ENCODE measurements around the gene CNPY1. TPM values are rescaled to one million over a fixed set of nuclear protein-coding genes. Genes with fewer than 3 reads are reported as not detected.
"Not testable (repeated sequence)": the region's sequence is repeated elsewhere in the genome, so short reads cannot be mapped to it uniquely, and the experiment has no call there.

CNPY1 gene
- total RNA-seq = under 1 TPM in 1 of 4 donors, not detected in 3; 0.25 TPM

DNA sequence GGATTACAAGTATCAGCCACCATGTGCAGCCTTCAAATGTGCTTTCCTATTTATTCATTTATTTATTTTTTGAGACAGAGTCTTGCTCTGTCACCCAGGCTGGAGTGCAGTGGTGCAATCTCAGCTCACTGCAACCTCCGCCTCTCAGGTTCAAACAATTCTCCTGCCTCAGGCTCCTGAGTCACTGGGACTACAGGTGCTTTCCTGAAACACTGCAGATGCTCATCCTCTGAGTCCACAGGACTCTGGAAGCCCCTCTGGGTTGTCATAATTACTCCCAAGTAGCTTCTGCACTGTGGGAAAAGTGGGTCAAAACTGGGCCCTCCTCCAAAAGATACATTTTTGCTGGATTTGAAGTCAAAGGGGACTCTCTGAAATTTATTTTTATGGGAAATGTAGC is at the start of gene CNPY1:
TSS of gene CNPY1 (minus strand) at position 111 of the 400 bp plus-strand sequence. CDS start 630 bp downstream, outside the sequence.
- in situ Hi-C loops (cut with MboI; ENCODE audit: low sequenced_read_pairs in 4 of 4); H3K36me3 ChIP-seq; H3K9me3 ChIP-seq; intact Hi-C loops (cut with DNase I; ENCODE audit: low total_unique reads); H3K4me1 ChIP-seq; H3K27me3 ChIP-seq; DNase-seq; H3K27ac ChIP-seq; ATAC-seq; H3K4me3 ChIP-seq: not testable (repeated sequence)

DNA sequence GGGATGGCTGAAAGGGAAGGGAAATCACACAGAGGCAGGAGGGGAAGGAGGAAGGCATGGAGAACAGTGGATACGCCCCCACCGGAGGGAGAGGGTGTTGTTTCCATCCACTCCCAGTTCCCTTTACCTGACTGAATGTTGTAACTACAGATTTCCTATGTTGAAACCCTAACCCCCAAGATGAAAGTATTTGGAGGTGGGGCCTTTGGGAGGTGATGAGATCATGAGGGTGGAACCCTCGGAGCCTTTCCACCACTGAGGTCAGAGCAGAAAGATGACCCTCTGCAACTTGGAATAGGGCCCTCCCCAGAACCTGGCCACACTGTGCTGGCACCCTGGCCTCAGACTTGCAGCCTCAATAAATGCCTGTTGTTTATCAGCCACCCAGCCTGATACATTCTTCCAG is 48.6 kb upstream of the CNPY1 start:
- Histone ChIP-seq H3K9me3 (no peaks in the 10 kb centered on the region), H3K36me3 (no peaks in the 10 kb centered on the region), H3K27me3 (peaks cover 0 to 7% (median 0%) of the 10 kb centered on the region in 3 donors), H3K4me3 (no peak overlapping the region), H3K4me1 (no peaks in the 10 kb centered on the region), H3K27ac (no peak overlapping the region)
- TF ChIP-seq POLR2A (IDR thresholded peaks at IDR 0.05) = no peak
- TF ChIP-seq, protein P1, sequence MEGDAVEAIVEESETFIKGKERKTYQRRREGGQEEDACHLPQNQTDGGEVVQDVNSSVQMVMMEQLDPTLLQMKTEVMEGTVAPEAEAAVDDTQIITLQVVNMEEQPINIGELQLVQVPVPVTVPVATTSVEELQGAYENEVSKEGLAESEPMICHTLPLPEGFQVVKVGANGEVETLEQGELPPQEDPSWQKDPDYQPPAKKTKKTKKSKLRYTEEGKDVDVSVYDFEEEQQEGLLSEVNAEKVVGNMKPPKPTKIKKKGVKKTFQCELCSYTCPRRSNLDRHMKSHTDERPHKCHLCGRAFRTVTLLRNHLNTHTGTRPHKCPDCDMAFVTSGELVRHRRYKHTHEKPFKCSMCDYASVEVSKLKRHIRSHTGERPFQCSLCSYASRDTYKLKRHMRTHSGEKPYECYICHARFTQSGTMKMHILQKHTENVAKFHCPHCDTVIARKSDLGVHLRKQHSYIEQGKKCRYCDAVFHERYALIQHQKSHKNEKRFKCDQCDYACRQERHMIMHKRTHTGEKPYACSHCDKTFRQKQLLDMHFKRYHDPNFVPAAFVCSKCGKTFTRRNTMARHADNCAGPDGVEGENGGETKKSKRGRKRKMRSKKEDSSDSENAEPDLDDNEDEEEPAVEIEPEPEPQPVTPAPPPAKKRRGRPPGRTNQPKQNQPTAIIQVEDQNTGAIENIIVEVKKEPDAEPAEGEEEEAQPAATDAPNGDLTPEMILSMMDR (IDR thresholded peaks at IDR 0.05 in 4 of 5, conservative IDR thresholded peaks at IDR 0.05 in 1 of 5) = no peak
- DNase-seq = no peak
- in situ Hi-C loops (cut with MboI; ENCODE audit: low sequenced_read_pairs in 4 of 4) (loop anchor here in 2 of 4 donors (5.0 kb wide), 1 partner anchor 172 kb away; no protein-coding TSS in a partner anchor), intact Hi-C loops (cut with DNase I; ENCODE audit: low total_unique reads) (no loop called here)
- ATAC-seq = no peak

GRCh38 chr7:155594163-155594732 is 47.9 kb upstream of the CNPY1 start:
- Histone ChIP-seq H3K4me3 (no peak overlapping the region), H3K4me1 (no peaks in the 10 kb centered on the region), H3K27ac (no peak overlapping the region), H3K36me3 (no peaks in the 10 kb centered on the region), H3K27me3 (peaks cover 0 to 2% (median 0%) of the 10 kb centered on the region in 3 donors), H3K9me3 (no peaks in the 10 kb centered on the region)
- in situ Hi-C loops (cut with MboI; ENCODE audit: low sequenced_read_pairs in 4 of 4) = no loop called here
- TF ChIP-seq, protein P1 (IDR thresholded peaks at IDR 0.05 in 4 of 5, conservative IDR thresholded peaks at IDR 0.05 in 1 of 5) = no peak
- TF ChIP-seq POLR2A (IDR thresholded peaks at IDR 0.05) = no peak
- ATAC-seq = no peak
- intact Hi-C loops (cut with DNase I; ENCODE audit: low total_unique reads) = no loop called here
- DNase-seq = no peak

DNA sequence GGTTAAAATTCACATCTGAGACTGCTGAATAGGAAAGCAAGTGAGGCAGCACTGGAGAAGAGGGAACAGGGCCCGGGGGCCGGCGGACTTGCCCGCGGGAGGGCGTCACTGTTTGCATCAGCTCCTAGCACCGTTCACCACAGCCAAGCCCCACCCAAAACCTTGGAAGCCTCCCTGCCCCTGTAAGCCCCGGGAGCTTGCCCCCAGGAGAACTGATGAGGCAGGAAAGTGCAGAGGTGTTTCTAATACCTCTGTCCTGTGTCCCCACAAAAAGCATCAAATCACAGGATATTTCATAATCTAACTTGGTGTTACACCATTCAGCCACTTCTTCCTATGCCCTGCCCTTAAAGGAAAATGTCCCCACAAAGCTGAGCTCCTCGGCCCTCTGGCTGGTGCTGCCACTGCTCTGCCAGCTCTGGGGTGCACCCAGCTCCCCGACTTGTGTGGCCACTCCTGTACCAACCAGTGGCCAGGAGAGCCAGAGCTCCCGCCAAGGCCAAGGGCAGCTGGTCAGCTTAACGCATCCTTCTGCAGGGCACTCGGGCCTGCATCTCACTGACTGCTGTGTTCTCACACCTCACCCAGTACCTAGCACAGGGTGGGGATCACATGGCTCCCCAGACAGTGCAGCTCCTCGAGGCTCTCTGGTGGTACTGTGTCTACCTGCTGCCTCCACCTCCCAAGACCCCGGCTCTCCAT is 47.3 kb upstream of the CNPY1 start:
- no peaks in the 10 kb centered on the region for H3K9me3 ChIP-seq
- H3K36me3 ChIP-seq = no peaks in the 10 kb centered on the region
- in situ Hi-C loops (cut with MboI; ENCODE audit: low sequenced_read_pairs in 4 of 4) = no loop called here
- intact Hi-C loops (cut with DNase I; ENCODE audit: low total_unique reads) = no loop called here
- TF ChIP-seq, protein P1 (IDR thresholded peaks at IDR 0.05 in 4 of 5, conservative IDR thresholded peaks at IDR 0.05 in 1 of 5) = no peak
- no peak for TF ChIP-seq POLR2A (IDR thresholded peaks at IDR 0.05)
- no peaks in the 10 kb centered on the region for H3K27me3 ChIP-seq
- ATAC-seq = no peak
- DNase-seq = no peak
- H3K27ac ChIP-seq = no peak overlapping the region
- H3K4me3 ChIP-seq = no peak overlapping the region
- H3K4me1 ChIP-seq = no peaks in the 10 kb centered on the region

DNA sequence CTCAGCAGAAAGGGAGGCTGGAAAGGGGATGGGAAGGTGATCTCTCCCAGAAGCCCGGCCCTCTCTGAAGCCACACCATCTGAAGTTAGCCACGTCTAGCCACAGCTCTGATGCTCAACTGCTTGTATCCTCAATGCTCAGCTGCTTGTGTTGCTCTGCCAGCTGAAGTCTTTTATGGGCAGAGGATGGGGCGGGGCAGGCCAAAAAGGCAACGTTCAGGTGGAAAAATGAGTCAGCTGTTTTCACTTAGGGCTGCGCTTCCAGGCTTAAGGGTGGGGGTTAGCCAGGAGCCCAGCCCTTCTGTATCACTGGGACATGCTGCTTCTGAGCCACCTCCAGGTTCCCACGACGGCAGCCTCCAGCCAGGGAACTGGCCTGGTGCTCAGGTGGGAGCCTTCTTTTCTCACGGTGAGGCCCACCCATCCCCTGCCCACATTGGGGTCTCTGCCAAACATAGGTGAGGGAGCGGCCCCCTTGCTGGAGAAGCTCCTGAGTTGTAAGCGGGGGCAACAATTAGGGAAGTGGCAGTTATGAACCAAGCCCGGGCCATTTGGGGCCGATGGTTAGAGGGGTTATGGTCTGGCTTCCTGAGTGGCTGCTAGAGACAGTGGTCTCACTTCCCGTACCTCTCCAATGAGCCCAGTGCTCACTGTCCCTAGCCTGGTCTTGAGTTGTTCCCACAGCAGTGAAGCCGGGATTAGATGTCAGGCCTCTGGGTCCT is 44.9 kb upstream of the CNPY1 start:
- no peaks in the 10 kb centered on the region for H3K36me3 ChIP-seq
- H3K4me1 ChIP-seq = no peaks in the 10 kb centered on the region
- in situ Hi-C loops (cut with MboI; ENCODE audit: low sequenced_read_pairs in 4 of 4) = no loop called here
- DNase-seq = no peak
- no peak for ATAC-seq
- TF ChIP-seq, protein P1 (IDR thresholded peaks at IDR 0.05 in 4 of 5, conservative IDR thresholded peaks at IDR 0.05 in 1 of 5) = no peak
- TF ChIP-seq POLR2A (IDR thresholded peaks at IDR 0.05) = no peak
- H3K4me3 ChIP-seq = no peak overlapping the region
- intact Hi-C loops (cut with DNase I; ENCODE audit: low total_unique reads) = no loop called here
- no peaks in the 10 kb centered on the region for H3K9me3 ChIP-seq
- no peak overlapping the region for H3K27ac ChIP-seq
- H3K27me3 ChIP-seq = no peaks in the 10 kb centered on the region

All from gastrocnemius medialis (tissue), 4 donors.